ENCODE data around the gene LPAR2. TPM values are rescaled to one million over a fixed set of nuclear protein-coding genes. Genes with fewer than 3 reads are reported as not detected.

LPAR2 gene
- total and polyA plus RNA-seq, 4 donors, result 1.5 to 11.7 (median 7.9) TPM

DNA sequence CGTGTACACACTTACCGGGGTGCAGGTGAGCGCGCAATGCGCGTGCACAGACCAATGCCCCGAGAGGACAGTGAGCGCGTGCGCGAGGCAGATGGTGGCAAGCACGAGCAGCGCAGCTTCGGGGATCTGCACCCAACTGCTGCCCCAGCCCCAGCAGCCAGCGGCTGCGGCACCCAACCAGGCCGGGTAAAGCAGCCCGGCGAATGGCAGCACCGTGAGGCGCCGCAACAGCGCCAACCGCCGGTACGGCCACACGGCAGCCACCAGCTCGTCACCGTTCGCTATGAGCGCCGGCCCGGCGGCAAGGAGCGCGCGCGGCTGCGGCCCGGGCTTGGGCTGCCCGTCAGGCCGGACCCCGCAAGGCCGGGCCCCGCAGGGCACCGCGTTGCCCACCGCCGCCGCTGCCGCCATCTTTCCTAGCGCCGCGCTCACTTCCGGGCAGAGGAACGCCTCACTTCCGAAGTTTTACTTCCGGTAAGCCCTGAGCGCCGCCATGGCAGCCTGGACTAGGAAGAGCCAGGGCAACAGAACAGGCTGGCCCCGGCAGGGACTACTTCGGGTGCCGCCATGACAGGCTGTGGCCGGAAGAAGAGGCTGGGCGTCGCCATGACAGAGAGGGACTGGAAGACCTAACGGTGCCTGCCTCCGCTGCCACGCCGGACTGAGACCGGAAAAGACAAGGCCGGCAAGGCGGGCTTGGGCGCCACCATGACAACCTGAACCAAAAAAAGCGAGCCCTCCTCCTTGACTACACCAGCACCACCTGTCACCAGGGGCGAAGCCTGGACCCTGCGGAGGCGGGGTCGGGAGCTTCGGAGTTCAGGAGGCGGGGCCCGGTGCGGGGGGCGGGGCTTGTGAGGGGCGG lies 35.5 kb upstream of the LPAR2 start, which contains the start of gene ATP13A1:
Gene ATP13A1 (minus strand): TSS at position 421 of the 865 bp plus-strand sequence. CDS start 10 bp downstream, at position 411.
- no peaks in the 10 kb centered on the region for H3K36me3 ChIP-seq (ENCODE audit: control insufficient read depth in 1 of 2, insufficient read depth in 2 of 2, low read length in 1 of 2)
- DNase-seq (peak; percentile 98), ATAC-seq (ENCODE audit: low FRiP score) (peak; percentile 98)
- 0 to 1% methylated on average over 70 to 85 of the region's 85 CpGs for WGBS, 2 donors
- H3K4me1 ChIP-seq (ENCODE audit: control insufficient read depth in 1 of 2, insufficient read depth in 2 of 2, low read length in 2 of 2), result peaks cover 0 to 1% of the 10 kb centered on the region in 2 donors
- no peaks in the 10 kb centered on the region for H3K9me3 ChIP-seq (ENCODE audit: control insufficient read depth, low read length)
- intact Hi-C loops (cut with DNase I), result loop anchor here in 1 of 2 donors (1.0 to 10.0 kb wide), 3 partner anchors 20 to 161 kb away; partner anchors contain the start of genes GMIP and ZNF506
- no peaks in the 10 kb centered on the region for H3K27me3 ChIP-seq (ENCODE audit: control insufficient read depth in 1 of 2, insufficient read depth in 2 of 2, low read length in 1 of 2)
- H3K27ac ChIP-seq (ENCODE audit: low read depth in 1 of 2, low read length in 2 of 2), result peak within 1 kb of the TSS in 1 of 2 donors; percentile 55
- peak within 1 kb of the TSS; percentile 87 to 96 for H3K4me3 ChIP-seq (ENCODE audit: low read length in 2 of 2)

DNA sequence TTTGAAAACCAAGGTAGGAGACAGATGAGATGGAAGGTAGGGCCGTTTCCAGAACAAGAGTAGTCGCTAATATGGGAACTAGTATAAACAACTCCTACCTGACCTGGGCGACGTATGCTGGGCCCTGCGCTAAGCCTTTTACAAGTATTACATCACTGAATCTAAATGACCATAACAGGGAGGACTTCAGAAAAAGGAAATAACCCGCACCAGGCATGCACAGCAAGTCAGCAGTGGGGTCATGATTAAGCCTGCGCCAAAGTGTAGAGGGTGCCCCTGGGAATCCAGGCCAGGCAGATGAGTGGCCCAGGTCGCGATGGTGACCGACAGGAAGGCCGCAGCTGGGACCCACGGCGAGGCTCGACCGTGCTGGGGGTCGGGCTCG lies 34.8 kb upstream of the LPAR2 start:
- 6 to 8% methylated on average over 16 to 17 of the region's 17 CpGs for WGBS, 2 donors
- no peak for ATAC-seq (ENCODE audit: low FRiP score)
- Histone ChIP-seq H3K36me3 (ENCODE audit: control insufficient read depth in 1 of 2, insufficient read depth in 2 of 2, low read length in 1 of 2) (peaks cover 0 to under 1% of the 10 kb centered on the region in 2 donors), H3K27ac (ENCODE audit: low read depth in 1 of 2, low read length in 2 of 2) (peak overlapping the region in 1 of 2 donors; percentile 55), H3K27me3 (ENCODE audit: control insufficient read depth in 1 of 2, insufficient read depth in 2 of 2, low read length in 1 of 2) (no peaks in the 10 kb centered on the region), H3K9me3 (ENCODE audit: control insufficient read depth, low read length) (no peaks in the 10 kb centered on the region), H3K4me1 (ENCODE audit: control insufficient read depth in 1 of 2, insufficient read depth in 2 of 2, low read length in 2 of 2) (peaks cover 0 to 1% of the 10 kb centered on the region in 2 donors), H3K4me3 (ENCODE audit: low read length in 2 of 2) (peak overlapping the region; percentile 87 to 96)
- intact Hi-C loops (cut with DNase I), result loop anchor here in 1 of 2 donors (1.0 to 10.0 kb wide), 3 partner anchors 20 to 162 kb away; partner anchors contain the start of genes GMIP and ZNF506
- DNase-seq, result no peak

DNA sequence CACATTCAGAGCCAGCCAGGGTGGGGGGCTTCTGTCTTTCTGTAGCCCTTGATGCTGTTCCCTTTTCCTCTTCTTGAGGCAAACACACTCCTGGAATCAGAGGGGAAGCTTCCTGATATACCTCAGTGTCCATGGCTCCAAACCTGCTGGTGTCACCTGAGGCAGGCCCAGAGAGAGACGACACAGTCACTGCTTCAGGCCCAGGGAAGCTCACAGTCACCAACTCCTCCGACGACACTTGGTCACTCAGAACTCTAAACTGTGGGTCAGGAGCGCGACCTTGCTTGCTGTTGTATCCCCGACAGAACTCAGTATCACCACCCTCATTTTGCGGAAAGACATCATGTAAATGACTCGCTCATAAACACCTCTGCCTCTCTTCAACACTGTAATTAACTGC lies 34.3 kb upstream of the LPAR2 start:
- no peak overlapping the region for H3K4me3 ChIP-seq (ENCODE audit: low read length in 2 of 2)
- H3K36me3 ChIP-seq (ENCODE audit: control insufficient read depth in 1 of 2, insufficient read depth in 2 of 2, low read length in 1 of 2), result peaks cover 1 to 5% of the 10 kb centered on the region in 2 donors
- ATAC-seq (ENCODE audit: low FRiP score) (no peak), DNase-seq (no peak)
- peaks cover 0 to 1% of the 10 kb centered on the region in 2 donors for H3K4me1 ChIP-seq (ENCODE audit: control insufficient read depth in 1 of 2, insufficient read depth in 2 of 2, low read length in 2 of 2)
- WGBS, 2 donors, result 81% methylated on average over 8 of the region's 8 CpGs
- no peaks in the 10 kb centered on the region for H3K27me3 ChIP-seq (ENCODE audit: control insufficient read depth in 1 of 2, insufficient read depth in 2 of 2, low read length in 1 of 2)
- intact Hi-C loops (cut with DNase I), result loop anchor here in 1 of 2 donors (5.0 to 10.0 kb wide), 2 partner anchors 115 to 162 kb away; partner anchors contain the start of gene ZNF506
- H3K9me3 ChIP-seq (ENCODE audit: control insufficient read depth, low read length), result no peaks in the 10 kb centered on the region
- H3K27ac ChIP-seq (ENCODE audit: low read depth in 1 of 2, low read length in 2 of 2), result no peak overlapping the region

DNA sequence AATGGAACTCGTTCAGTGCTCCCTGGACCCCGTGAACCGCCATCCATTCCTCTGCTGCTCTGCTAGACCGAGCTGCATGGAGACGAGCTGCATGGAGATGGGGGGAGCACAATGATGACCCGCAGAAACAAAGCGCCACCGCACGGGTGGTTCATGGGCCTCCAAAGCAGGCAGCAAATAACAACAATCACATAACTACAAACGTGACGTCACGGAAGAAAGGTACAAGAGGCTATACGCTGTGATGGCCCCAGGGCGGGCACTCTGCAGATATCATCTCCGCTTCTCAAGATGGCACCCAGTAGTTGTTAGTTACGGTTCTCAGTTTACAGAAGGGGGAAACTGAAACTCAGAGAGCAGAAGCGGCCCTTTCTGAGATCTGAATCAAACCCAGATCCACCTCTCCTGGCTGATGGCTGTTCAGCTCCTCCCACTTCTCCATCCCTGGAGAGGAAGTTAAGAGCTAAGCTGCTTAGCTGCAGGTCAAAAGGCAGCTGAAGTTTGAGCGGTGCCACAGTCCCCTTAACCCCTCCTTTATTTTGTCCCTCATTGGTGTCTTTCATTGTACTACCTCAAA lies 33.7 kb upstream of the LPAR2 start:
- WGBS, 2 donors, result 78 to 79% methylated on average over 18 of the region's 18 CpGs
- Histone ChIP-seq H3K4me1 (ENCODE audit: control insufficient read depth in 1 of 2, insufficient read depth in 2 of 2, low read length in 2 of 2) (peaks cover 0 to 1% of the 10 kb centered on the region in 2 donors), H3K36me3 (ENCODE audit: control insufficient read depth in 1 of 2, insufficient read depth in 2 of 2, low read length in 1 of 2) (peaks cover 2 to 5% of the 10 kb centered on the region in 2 donors), H3K9me3 (ENCODE audit: control insufficient read depth, low read length) (no peaks in the 10 kb centered on the region), H3K27ac (ENCODE audit: low read depth in 1 of 2, low read length in 2 of 2) (no peak overlapping the region), H3K27me3 (ENCODE audit: control insufficient read depth in 1 of 2, insufficient read depth in 2 of 2, low read length in 1 of 2) (no peaks in the 10 kb centered on the region), H3K4me3 (ENCODE audit: low read length in 2 of 2) (no peak overlapping the region)
- no peak for ATAC-seq (ENCODE audit: low FRiP score)
- DNase-seq, result no peak
- intact Hi-C loops (cut with DNase I), result loop anchor here in 1 of 2 donors (5.0 to 10.0 kb wide), 2 partner anchors 116 to 163 kb away; partner anchors contain the start of gene ZNF506

DNA sequence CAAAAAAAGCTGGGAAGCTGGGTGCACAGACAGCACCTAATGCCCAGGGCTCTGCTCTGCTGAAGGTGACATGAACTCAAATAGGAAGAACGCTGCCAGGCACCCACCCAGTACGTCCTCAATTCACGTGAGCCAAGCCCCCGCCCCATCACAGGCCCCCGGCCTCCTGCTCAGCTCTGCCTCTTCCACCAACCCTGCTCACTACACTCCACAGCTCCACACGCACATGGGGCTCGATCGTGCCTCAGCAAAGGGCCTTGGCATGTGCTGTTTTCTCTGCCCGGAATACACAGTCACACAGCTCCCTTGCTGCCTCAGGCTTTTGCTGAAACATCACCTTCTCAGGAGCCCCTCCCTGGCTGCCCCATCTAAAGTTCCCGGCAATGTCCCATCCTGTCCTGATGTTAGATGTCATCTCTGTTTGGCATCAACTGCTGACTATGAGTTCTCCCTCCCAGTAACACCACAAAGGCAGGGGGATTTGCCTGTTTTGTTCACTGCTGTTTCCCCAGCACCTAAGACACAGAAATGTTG lies 33.2 kb upstream of the LPAR2 start:
- no peak for DNase-seq
- no peaks in the 10 kb centered on the region for H3K9me3 ChIP-seq (ENCODE audit: control insufficient read depth, low read length)
- peaks cover 0 to 1% of the 10 kb centered on the region in 2 donors for H3K4me1 ChIP-seq (ENCODE audit: control insufficient read depth in 1 of 2, insufficient read depth in 2 of 2, low read length in 2 of 2)
- intact Hi-C loops (cut with DNase I), result loop anchor here in 1 of 2 donors (5.0 to 10.0 kb wide), 2 partner anchors 116 to 164 kb away; partner anchors contain the start of gene ZNF506
- WGBS, 2 donors, result 80 to 85% methylated on average over 10 of the region's 10 CpGs
- no peaks in the 10 kb centered on the region for H3K27me3 ChIP-seq (ENCODE audit: control insufficient read depth in 1 of 2, insufficient read depth in 2 of 2, low read length in 1 of 2)
- H3K4me3 ChIP-seq (ENCODE audit: low read length in 2 of 2), result no peak overlapping the region
- H3K27ac ChIP-seq (ENCODE audit: low read depth in 1 of 2, low read length in 2 of 2), result no peak overlapping the region
- H3K36me3 ChIP-seq (ENCODE audit: control insufficient read depth in 1 of 2, insufficient read depth in 2 of 2, low read length in 1 of 2), result peaks cover 2 to 5% of the 10 kb centered on the region in 2 donors
- ATAC-seq (ENCODE audit: low FRiP score), result no peak

DNA sequence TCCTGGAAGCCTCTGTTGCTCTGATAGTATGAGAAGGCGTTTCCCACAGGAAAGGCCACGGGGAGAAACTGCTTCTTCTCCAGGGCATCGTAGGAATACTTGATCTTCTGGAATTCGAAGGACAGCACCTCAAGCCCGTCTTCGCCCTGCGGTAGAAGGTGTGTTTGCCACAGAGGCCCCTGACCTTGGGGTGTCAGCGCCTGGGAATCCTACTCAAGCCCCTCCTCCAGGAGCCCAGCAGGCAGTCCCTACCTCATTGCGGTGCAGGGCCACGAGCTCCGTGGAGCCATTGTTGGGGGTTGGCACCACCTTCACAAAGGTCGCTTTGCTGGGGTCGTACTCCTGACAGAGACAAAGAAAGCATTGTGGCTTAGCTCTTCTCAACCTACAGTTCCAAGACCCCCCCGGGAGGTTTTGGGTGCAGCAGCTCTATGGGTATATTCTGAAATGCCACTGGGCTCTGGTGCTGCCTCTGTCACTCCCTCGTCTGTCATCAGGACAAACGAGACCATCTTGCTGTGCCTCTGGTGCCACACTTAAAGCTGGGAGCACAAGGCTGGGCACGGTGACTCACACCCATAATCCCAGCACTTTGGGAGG lies 31.7 kb upstream of the LPAR2 start:
- intact Hi-C loops (cut with DNase I), result loop anchor here in 1 of 2 donors (5.0 to 10.0 kb wide), 2 partner anchors 118 to 165 kb away; partner anchors contain the start of gene ZNF506
- Histone ChIP-seq H3K36me3 (ENCODE audit: control insufficient read depth in 1 of 2, insufficient read depth in 2 of 2, low read length in 1 of 2) (peaks cover 5 to 7% of the 10 kb centered on the region in 2 donors), H3K4me3 (ENCODE audit: low read length in 2 of 2) (no peak overlapping the region), H3K4me1 (ENCODE audit: control insufficient read depth in 1 of 2, insufficient read depth in 2 of 2, low read length in 2 of 2) (peaks cover 0 to 1% of the 10 kb centered on the region in 2 donors), H3K9me3 (ENCODE audit: control insufficient read depth, low read length) (no peaks in the 10 kb centered on the region), H3K27me3 (ENCODE audit: control insufficient read depth in 1 of 2, insufficient read depth in 2 of 2, low read length in 1 of 2) (no peaks in the 10 kb centered on the region), H3K27ac (ENCODE audit: low read depth in 1 of 2, low read length in 2 of 2) (no peak overlapping the region)
- DNase-seq (no peak), ATAC-seq (ENCODE audit: low FRiP score) (no peak)
- 87 to 88% methylated on average over 17 of the region's 17 CpGs for WGBS, 2 donors

DNA sequence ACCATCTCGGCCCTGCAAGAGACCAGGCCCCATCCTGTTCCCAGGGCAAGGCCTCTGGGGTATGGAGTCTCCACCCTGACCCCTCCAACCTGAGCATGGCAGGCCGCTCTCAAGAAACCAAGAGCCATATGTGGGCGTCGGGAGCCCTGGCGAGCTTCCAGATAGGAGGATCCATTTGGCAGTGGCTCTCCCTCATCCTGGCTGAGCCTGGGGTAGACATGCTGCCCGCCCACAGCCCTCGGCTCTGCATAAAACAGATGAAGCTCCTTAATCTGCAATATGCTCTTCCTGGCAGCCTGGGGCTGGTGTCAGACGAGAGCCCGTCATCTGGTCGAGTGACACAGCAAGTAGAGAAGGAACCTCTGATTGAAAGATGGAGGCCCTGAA lies 29.4 kb upstream of the LPAR2 start:
- Histone ChIP-seq H3K4me3 (ENCODE audit: low read length in 2 of 2) (no peak overlapping the region), H3K4me1 (ENCODE audit: control insufficient read depth in 1 of 2, insufficient read depth in 2 of 2, low read length in 2 of 2) (no peaks in the 10 kb centered on the region), H3K36me3 (ENCODE audit: control insufficient read depth in 1 of 2, insufficient read depth in 2 of 2, low read length in 1 of 2) (peaks cover 5 to 21% of the 10 kb centered on the region in 2 donors), H3K27me3 (ENCODE audit: control insufficient read depth in 1 of 2, insufficient read depth in 2 of 2, low read length in 1 of 2) (no peaks in the 10 kb centered on the region), H3K27ac (ENCODE audit: low read depth in 1 of 2, low read length in 2 of 2) (no peak overlapping the region), H3K9me3 (ENCODE audit: control insufficient read depth, low read length) (no peaks in the 10 kb centered on the region)
- 71 to 72% methylated on average over 10 of the region's 10 CpGs for WGBS, 2 donors
- ATAC-seq (ENCODE audit: low FRiP score) (no peak), DNase-seq (no peak)
- intact Hi-C loops (cut with DNase I), result no loop called here
